HUES64 (cell line): Measurements from ENCODE around the gene RSPH6A.

Source experiments
- H3K27ac ChIP-seq: 2 replicates; pipeline ENCODE4 v1.7.0; 2013; ENCODE audit warnings: low read depth, low read length, inconsistent platforms
- H3K27me3 ChIP-seq: 2 replicates; pipeline ENCODE4 v1.6.1; 2013; ENCODE audit warnings: mild to moderate bottlenecking, low read length; ENCODE audit not compliant: insufficient read depth
- H3K36me3 ChIP-seq: 2 replicates; pipeline ENCODE4 v1.6.1; 2013; ENCODE audit warnings: mild to moderate bottlenecking, low read length; ENCODE audit not compliant: insufficient read depth
- H3K4me1 ChIP-seq: 2 replicates; pipeline ENCODE4 v1.6.1; 2013; ENCODE audit warnings: mild to moderate bottlenecking, low read length, moderate library complexity; ENCODE audit not compliant: insufficient read depth
- H3K4me3 ChIP-seq: 2 replicates; pipeline ENCODE4 v1.5.1; 2013; ENCODE audit warnings: mild to moderate bottlenecking, low read length, moderate library complexity
- H3K9ac ChIP-seq: 2 replicates; pipeline ENCODE4 v1.6.1; 2013; ENCODE audit warnings: mild to moderate bottlenecking, low read depth, low read length
- H3K9me3 ChIP-seq: 2 replicates; pipeline ENCODE4 v1.6.1; 2013; ENCODE audit warnings: low read depth, low read length; ENCODE audit not compliant: insufficient read depth
- WGBS: fragments of 150-250, 120-280 bp; methylation state at CpG from one replicate; pipeline ENCODE4 v1.1.7; 2013; ENCODE audit warnings: missing lambda C conversion rate; 5-methylcytosine and 5-hydroxymethylcytosine counted together

The RSPH6A gene

DNA sequence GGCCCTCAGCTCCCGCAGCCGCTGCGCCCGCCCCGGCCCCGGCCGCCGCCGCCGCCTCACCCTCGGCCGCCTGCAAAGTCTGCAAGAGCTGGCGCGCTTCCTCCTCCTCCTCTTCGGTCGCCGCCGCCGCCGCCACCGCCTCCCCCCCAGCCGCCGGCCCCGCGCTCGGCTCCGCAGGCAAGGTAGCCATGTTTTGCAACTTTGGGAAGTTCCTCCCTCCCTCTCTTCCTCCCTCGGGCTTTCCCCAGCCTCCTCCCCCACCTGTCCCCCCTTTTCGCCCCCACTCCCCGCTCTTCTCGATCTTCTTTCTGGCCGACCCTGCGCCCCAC, 46.5 kb downstream of the RSPH6A start:
- Histone ChIP-seq H3K27me3 (no peaks in the 10 kb centered on the region), H3K27ac (peak overlapping the region; percentile 98), H3K4me1 (peaks cover 26% of the 10 kb centered on the region), H3K9ac (peak overlapping the region; percentile 95), H3K36me3 (no peaks in the 10 kb centered on the region; the same call in 1 of the 2 replicates), H3K4me3 (peak overlapping the region; percentile 85), H3K9me3 (no peaks in the 10 kb centered on the region)
- 0% methylated on average over 33 of the region's 33 CpGs for WGBS

DNA sequence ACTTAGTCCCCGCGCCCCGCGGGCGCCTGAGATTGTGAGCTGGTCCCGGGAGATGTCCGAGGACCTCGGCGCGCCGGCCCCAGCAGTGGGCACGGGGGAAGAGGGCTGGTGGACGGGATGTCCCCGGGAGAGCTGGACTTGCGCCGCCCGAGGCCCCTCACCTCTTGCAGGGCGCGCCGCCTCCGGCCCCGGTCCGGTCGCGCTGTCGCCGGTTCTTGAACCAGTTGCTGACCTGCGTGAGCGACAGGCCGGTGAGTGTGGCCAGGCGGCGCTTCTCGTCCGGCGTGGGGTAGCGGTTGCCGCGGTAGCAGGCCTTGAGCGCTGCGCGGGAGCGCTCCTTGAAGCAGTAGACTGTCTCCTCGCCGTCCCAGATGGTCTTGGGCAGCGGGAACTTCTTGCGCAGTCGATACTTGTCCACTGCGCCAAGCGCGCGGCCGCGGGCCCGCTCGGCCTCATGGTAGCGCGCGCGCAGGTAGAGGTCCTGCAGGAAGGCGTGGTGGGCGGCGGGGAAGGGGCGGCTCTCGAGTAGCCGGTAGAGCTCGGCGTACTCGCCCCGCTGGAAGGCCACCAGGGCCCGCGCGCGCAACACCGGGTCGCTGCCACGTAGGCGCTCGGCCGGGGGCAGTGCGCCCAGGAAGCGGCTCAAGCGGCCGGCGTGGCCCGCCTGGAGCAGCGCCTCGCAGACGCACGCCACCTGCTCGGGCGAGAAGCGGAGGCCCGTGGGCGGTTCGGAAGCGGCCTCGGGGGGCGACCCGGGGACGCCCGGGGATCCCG, 47.0 kb downstream of the RSPH6A start:
- no peaks in the 10 kb centered on the region for H3K27me3 ChIP-seq
- H3K9me3 ChIP-seq, result no peaks in the 10 kb centered on the region
- no peaks in the 10 kb centered on the region for H3K36me3 ChIP-seq
- H3K27ac ChIP-seq, result peak overlapping the region; percentile 98; the same call in 1 of the 2 replicates
- H3K4me1 ChIP-seq, result peaks cover 26% of the 10 kb centered on the region
- peak overlapping the region; percentile 85 for H3K4me3 ChIP-seq
- under 1% methylated on average over 102 of the region's 102 CpGs for WGBS
- peak overlapping the region; percentile 95 for H3K9ac ChIP-seq

DNA sequence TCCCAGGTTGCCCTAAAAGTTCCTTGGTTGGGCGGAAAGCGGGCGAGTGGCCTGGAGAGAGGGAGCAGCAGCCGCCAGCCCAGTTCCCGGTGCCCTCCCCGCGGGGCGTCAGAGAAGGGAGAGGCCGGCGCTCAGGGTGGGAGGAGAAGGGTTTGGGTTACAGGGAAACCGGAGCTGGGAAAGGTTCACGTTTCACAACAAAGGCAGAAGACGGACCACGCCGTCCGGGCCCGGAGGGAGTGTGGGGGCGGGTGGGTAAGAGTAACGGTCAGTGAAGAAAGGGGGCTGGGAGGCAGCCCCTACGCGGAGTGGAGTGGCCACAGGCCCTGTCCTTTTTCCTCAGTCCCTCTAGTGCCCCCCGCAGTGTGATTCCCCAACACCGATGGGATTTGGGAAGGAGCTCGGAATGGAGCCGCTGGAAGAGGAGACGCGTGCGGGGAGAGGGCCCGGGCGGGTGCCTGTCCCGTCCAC, 47.7 kb downstream of the RSPH6A start:
- H3K36me3 ChIP-seq, result no peaks in the 10 kb centered on the region
- H3K9me3 ChIP-seq, result no peaks in the 10 kb centered on the region
- H3K4me1 ChIP-seq, result peaks cover 26% of the 10 kb centered on the region
- under 1% methylated on average over 31 of the region's 31 CpGs for WGBS
- peak overlapping the region; percentile 95 for H3K9ac ChIP-seq
- H3K27me3 ChIP-seq, result no peaks in the 10 kb centered on the region; the same call in 1 of the 2 replicates
- peak overlapping the region; percentile 85 for H3K4me3 ChIP-seq
- H3K27ac ChIP-seq, result peak overlapping the region; percentile 98; the same call in 1 of the 2 replicates

DNA sequence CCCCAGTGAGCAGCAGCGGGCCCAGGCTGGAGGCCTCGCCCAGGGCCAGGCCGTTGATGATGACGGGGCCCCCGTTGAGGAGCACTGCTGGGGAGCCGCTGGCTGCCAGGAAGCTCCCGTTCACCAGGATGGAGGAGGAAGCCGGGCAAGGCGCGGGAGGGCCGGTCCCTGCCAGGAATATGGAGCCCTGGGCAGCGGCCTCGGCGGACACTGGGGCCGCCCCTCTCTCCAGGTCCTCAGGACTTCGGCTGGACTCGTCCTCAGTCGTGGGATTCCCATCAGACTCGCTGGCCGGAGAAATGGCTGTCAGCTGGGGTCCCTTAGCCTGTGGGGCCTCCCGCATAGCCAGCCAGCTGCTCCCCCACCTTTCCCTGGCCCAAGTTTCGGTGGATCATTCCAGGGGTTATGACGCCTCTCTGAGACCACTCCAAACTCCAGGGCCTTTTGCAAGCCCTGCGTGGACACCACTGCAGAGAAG, 48.2 kb downstream of the RSPH6A start:
- peak overlapping the region; percentile 85 for H3K4me3 ChIP-seq

DNA sequence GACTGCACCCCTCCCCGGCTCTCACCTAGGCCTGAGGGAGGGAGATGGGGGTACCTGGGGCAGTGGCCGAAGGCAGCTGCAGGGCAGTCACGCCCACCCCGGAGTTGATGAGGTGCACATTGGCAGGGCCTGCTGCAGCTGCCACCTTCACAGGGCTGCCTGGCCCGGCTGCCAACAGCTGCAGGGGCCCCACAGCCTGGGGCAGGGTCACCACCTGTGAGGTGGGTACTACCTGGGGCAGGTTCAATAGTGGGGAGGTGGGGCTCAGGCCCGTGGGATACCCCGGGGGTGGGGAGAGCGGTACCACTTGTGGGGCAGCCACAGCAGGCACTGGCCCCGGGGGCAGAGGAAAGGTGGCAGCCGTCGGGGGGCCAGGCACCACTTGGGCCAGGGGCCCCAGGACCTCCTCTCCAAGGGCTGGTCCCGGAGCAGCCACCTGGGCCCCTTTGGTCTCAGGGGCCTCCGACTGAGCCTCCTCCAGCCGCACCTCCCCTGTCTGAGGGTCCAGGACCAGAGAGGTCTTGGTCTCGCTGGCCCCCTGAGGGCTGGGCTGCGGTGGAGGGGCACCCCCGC, 48.7 kb downstream of the RSPH6A start:
- 82% methylated on average over 17 of the region's 17 CpGs for WGBS
- peak overlapping the region; percentile 95; the same call in 1 of the 2 replicates for H3K9ac ChIP-seq
- H3K27ac ChIP-seq, result no peak overlapping the region; the same call in 1 of the 2 replicates

More for the DNA sequence above, 48.2 kb downstream of the RSPH6A start:
- 28% methylated on average over 24 of the region's 24 CpGs for WGBS
- Histone ChIP-seq H3K27me3 (no peaks in the 10 kb centered on the region; the same call in 1 of the 2 replicates), H3K36me3 (no peaks in the 10 kb centered on the region), H3K9ac (peak overlapping the region; percentile 95), H3K9me3 (no peaks in the 10 kb centered on the region), H3K4me1 (peaks cover 26% of the 10 kb centered on the region), H3K27ac (peak overlapping the region; percentile 27; the same call in 1 of the 2 replicates)

DNA sequence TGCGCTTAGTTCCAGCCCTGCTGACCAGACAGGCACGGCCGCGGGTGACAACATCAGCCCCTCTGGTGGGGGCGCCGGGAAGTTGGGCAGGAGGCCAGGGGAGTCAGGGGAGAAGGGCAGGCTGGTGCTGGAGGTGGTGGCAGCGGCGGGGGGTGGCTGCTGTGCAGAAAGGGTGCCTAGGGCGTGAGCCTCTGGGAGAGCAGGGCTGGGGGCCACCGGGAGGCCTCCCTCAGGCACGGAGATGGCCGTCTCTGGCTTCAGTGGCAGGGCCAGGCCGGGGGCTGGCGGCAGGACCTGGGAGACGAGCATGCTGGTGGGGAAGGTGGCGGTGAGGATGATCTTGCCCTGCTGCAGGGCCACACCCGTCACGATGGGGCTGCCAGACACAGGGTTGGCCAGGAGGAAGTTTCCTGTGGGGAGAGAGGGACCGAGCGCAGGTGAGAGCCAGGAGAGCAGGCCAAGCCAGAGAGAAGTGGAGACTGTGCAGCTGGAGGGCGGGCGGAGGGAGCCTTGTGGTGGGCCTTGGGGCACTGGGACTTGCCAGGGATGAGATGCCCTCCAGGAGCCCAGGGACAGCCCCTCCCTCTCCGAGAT, 49.3 kb downstream of the RSPH6A start:
- 83% methylated on average over 23 of the region's 23 CpGs for WGBS

More for the DNA sequence above, 48.7 kb downstream of the RSPH6A start:
- Histone ChIP-seq H3K36me3 (no peaks in the 10 kb centered on the region), H3K9me3 (no peaks in the 10 kb centered on the region), H3K4me1 (peaks cover 26% of the 10 kb centered on the region), H3K4me3 (peak overlapping the region; percentile 85; the same call in 1 of the 2 replicates), H3K27me3 (no peaks in the 10 kb centered on the region; the same call in 1 of the 2 replicates)

DNA sequence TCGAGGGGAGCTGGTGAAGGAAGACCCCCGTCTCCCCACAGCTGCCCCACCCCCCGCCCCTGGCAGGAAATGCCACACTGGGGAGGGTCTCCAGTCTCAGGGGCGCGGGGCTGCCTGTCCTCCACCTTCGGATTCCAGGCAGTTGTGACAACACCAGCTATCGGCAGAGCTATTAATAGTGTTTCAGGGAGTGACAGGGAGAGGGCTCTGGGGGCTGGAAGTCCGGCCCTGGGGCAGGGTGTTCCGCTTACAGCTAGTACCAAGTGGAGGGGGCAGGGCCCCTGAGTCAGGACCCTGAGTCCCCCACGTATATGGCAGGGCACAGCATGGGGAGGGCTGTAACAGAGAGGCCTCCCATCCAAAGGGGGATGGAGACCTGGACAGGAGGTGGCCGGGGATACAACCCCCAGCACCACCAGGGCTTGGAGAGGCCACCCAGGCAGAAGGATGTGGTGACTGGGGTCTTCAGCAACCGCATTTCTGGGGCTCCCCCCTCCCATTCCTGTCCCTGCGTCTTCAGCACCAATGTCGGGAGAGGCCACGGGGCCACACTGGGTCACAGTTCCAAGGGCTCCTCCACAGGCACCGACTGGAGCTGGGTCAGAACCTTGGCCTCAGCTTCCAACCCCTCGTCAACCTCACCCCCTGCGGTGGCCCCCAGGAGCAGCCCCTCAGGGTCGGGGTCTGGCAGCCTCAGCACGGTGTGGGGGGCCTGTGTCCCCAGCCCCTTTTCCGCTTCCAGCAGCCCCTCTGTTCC, 50.0 kb downstream of the RSPH6A start:
- 43% methylated on average over 21 of the region's 21 CpGs for WGBS
- Histone ChIP-seq H3K36me3 (no peaks in the 10 kb centered on the region), H3K4me1 (peaks cover 26% of the 10 kb centered on the region), H3K9me3 (no peaks in the 10 kb centered on the region), H3K27ac (peak overlapping the region; percentile 56; the same call in 1 of the 2 replicates), H3K9ac (no peak overlapping the region; the same call in 1 of the 2 replicates), H3K27me3 (no peaks in the 10 kb centered on the region; the same call in 1 of the 2 replicates), H3K4me3 (no peak overlapping the region)

More for the DNA sequence above, 49.3 kb downstream of the RSPH6A start:
- H3K9me3 ChIP-seq, result no peaks in the 10 kb centered on the region
- no peak overlapping the region for H3K4me3 ChIP-seq
- H3K36me3 ChIP-seq, result no peaks in the 10 kb centered on the region
- H3K27ac ChIP-seq, result 0 out of 2 replicates have a peak overlapping the region, but pooled peaks have one; percentile 30
- peaks cover 26% of the 10 kb centered on the region for H3K4me1 ChIP-seq
- no peak overlapping the region for H3K9ac ChIP-seq
- no peaks in the 10 kb centered on the region; the same call in 1 of the 2 replicates for H3K27me3 ChIP-seq

DNA sequence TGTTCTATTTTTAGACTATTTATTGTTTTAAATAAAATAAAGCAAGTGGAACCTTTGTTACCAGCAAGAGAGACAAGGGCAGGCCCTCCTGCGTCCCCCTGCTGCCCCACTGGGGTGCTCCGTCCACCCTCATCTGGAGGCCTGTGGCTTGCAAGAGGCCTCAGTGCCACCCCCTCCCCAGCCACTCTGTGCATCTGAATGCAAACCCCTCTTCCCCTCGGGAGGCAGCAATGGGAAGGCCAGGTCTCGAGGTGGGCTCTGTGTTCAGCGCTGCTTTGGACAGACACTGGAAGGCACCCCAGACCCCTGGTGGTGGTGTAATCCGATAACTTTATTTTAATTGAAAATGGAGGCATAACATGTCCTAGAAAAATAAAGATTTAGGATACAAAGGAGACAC, 50.6 kb downstream of the RSPH6A start:
- H3K27me3 ChIP-seq, result no peaks in the 10 kb centered on the region; the same call in 1 of the 2 replicates
- no peaks in the 10 kb centered on the region for H3K9me3 ChIP-seq
- H3K4me3 ChIP-seq, result no peak overlapping the region; the same call in 1 of the 2 replicates
- peak overlapping the region; percentile 56; the same call in 1 of the 2 replicates for H3K27ac ChIP-seq
- H3K36me3 ChIP-seq, result no peaks in the 10 kb centered on the region
- no peak overlapping the region for H3K9ac ChIP-seq
- peaks cover 26% of the 10 kb centered on the region for H3K4me1 ChIP-seq
- 32% methylated on average over 6 of the region's 6 CpGs for WGBS

DNA sequence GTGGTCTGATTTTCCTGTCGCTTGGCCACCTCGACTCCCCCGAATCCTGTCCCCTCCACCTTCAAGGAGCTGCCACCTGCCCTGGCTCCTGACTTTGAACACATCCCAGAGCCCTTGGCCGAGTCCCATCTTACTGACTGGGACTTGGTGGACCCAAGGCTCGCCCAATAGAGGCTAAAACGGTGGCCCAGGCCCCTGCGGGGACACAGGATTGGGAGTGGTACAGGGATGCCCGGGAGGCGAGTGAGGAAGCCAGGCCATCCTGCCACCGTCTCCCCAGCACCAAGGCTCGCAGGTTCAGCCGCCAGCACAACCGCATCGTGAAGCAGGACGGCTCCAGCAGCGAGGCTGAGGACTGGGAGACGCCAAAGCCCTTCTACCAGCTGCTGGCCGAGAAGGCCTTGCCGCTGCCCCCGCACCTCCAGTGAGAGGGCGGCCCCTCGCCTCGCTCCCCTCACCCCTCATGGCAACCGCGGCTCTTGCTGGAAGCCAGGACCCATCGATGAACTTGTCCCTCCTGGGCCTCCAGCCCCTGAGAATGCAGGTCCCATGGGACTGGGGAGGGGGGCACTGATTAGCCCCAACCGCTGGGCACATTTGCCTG, 51.3 kb downstream of the RSPH6A start:
- Histone ChIP-seq H3K4me1 (peaks cover 26% of the 10 kb centered on the region), H3K27ac (0 out of 2 replicates have a peak overlapping the region, but pooled peaks have one; percentile 3), H3K36me3 (no peaks in the 10 kb centered on the region), H3K4me3 (no peak overlapping the region), H3K9ac (no peak overlapping the region), H3K9me3 (no peaks in the 10 kb centered on the region), H3K27me3 (no peaks in the 10 kb centered on the region; the same call in 1 of the 2 replicates)
- 75% methylated on average over 27 of the region's 27 CpGs for WGBS
